ENCODE measurements around the gene CCDC92B. TPM values are rescaled to one million over a fixed set of nuclear protein-coding genes. Genes with fewer than 3 reads are reported as not detected.

CCDC92B gene
- total and polyA plus RNA-seq, 2 of the 4 experiments (the other 2 are of a cell fraction) = not detected

DNA sequence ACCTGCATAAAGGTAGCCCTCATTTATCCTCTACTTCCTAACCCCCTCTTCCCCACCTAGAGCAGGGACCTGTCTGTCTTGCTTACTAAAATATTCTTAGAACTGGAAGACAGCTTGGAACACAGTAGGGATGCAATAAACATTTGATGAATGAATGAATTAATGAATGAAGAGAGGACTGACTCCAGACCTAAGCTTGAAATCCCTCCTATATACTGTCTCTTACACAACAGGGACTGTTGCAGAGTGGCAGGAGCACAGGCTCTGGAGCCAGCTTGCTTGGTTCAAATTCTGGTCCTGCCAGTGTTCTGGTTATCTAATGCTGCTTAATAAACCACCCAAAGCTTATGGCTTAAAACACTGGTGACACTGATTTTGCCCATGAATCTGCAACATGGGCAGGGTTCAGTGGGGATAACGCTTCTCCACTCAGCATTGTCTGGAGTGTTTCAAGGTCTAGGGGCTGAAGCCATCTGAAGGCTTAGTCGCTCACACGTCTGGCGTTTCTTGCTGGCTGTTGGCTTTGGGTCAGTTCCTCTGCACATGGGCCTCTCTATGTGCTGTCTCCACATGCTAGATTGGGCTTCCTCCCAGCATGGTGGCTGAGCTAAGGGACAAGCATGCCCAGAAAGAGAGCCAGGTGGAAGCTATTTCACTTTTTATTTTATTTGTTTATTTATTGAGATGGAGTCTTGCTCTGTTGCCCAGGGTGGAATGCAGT is 34.0 kb upstream of the CCDC92B start:
- no peak overlapping the region for H3K23ac ChIP-seq (ENCODE audit: low read depth, low read length)
- POLR2A ChIA-PET (ENCODE audit: unreplicated experiment) = no interaction called here
- H3K9me3 ChIP-seq (ENCODE audit: control insufficient read depth, insufficient read depth, low read length) = peaks cover 3% of the 10 kb centered on the region
- no peak overlapping the region for H3K4me2 ChIP-seq (ENCODE audit: low read depth, low read length)
- H3K27me3 ChIP-seq (ENCODE audit: control insufficient read depth, insufficient read depth, low read length) = peaks cover 2% of the 10 kb centered on the region; the same call in 1 of the 2 replicates
- no peaks in the 10 kb centered on the region for H4K20me1 ChIP-seq (ENCODE audit: insufficient read depth, low read length)
- no peak overlapping the region for H2BK120ac ChIP-seq (ENCODE audit: low read depth, low read length)
- TF ChIP-seq CEBPB (IDR thresholded peaks at IDR 0.05; ENCODE audit: low read depth, low read length) (no peak), MAZ (IDR thresholded peaks at IDR 0.05; ENCODE audit: borderline replicate concordance, low read depth, low read length) (no peak), SMC3 (IDR thresholded peaks at IDR 0.05; ENCODE audit: low read depth, low read length) (no peak), RCOR1 (IDR thresholded peaks at IDR 0.05; ENCODE audit: insufficient replicate concordance, low read length) (no peak), CHD1 (IDR thresholded peaks at IDR 0.05; ENCODE audit: low read depth, low read length) (no peak), MAFK (IDR thresholded peaks at IDR 0.05; ENCODE audit: low read depth, low read length) (no peak), FOS (IDR thresholded peaks at IDR 0.05; ENCODE audit: low read depth, low read length) (no peak), RFX5 (IDR thresholded peaks at IDR 0.05; ENCODE audit: low read depth, low read length) (no peak), BHLHE40 (IDR thresholded peaks at IDR 0.05; ENCODE audit: low read depth, low read length) (no peak), POLR2A (IDR thresholded peaks at IDR 0.05; ENCODE audit: low read depth, low read length) (no peak), NFE2L2 (IDR thresholded peaks at IDR 0.05; ENCODE audit: low read depth, low read length) (no peak), MXI1 (IDR thresholded peaks at IDR 0.05; ENCODE audit: borderline replicate concordance, low read depth, low read length) (no peak), RAD21 (IDR thresholded peaks at IDR 0.05; ENCODE audit: low read length) (no peak)
- TF ChIP-seq, protein P1, sequence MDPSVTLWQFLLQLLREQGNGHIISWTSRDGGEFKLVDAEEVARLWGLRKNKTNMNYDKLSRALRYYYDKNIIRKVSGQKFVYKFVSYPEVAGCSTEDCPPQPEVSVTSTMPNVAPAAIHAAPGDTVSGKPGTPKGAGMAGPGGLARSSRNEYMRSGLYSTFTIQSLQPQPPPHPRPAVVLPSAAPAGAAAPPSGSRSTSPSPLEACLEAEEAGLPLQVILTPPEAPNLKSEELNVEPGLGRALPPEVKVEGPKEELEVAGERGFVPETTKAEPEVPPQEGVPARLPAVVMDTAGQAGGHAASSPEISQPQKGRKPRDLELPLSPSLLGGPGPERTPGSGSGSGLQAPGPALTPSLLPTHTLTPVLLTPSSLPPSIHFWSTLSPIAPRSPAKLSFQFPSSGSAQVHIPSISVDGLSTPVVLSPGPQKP (IDR thresholded peaks at IDR 0.05; ENCODE audit: borderline replicate concordance, low read depth, low read length) = no peak
- TF ChIP-seq, protein P2, sequence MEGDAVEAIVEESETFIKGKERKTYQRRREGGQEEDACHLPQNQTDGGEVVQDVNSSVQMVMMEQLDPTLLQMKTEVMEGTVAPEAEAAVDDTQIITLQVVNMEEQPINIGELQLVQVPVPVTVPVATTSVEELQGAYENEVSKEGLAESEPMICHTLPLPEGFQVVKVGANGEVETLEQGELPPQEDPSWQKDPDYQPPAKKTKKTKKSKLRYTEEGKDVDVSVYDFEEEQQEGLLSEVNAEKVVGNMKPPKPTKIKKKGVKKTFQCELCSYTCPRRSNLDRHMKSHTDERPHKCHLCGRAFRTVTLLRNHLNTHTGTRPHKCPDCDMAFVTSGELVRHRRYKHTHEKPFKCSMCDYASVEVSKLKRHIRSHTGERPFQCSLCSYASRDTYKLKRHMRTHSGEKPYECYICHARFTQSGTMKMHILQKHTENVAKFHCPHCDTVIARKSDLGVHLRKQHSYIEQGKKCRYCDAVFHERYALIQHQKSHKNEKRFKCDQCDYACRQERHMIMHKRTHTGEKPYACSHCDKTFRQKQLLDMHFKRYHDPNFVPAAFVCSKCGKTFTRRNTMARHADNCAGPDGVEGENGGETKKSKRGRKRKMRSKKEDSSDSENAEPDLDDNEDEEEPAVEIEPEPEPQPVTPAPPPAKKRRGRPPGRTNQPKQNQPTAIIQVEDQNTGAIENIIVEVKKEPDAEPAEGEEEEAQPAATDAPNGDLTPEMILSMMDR (conservative IDR thresholded peaks at IDR 0.05; ENCODE audit: low read depth, low read length) = no peak
- TF ChIP-seq, protein P3, sequence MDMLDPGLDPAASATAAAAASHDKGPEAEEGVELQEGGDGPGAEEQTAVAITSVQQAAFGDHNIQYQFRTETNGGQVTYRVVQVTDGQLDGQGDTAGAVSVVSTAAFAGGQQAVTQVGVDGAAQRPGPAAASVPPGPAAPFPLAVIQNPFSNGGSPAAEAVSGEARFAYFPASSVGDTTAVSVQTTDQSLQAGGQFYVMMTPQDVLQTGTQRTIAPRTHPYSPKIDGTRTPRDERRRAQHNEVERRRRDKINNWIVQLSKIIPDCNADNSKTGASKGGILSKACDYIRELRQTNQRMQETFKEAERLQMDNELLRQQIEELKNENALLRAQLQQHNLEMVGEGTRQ (IDR thresholded peaks at IDR 0.05; ENCODE audit: low read depth, low read length) = no peak
- dilution Hi-C loops (cut with HindIII; ENCODE audit: low sequenced_read_pairs, unreplicated experiment) (no loop called here), intact Hi-C loops (cut with micrococcal nuclease) (no loop called here), in situ Hi-C loops (cut with MboI; ENCODE audit: low sequenced_read_pairs) (no loop called here)
- H3K4me1 ChIP-seq (ENCODE audit: control insufficient read depth, insufficient read depth, low read length) = no peaks in the 10 kb centered on the region
- no peaks in the 10 kb centered on the region for H3K9me1 ChIP-seq (ENCODE audit: insufficient read depth, low read length)
- no peak overlapping the region for H3K27ac ChIP-seq (ENCODE audit: insufficient read depth, low read length)
- H3K9ac ChIP-seq (ENCODE audit: low read depth, low read length) = no peak overlapping the region
- no peak overlapping the region for H2AK9ac ChIP-seq (replicated peaks; ENCODE audit: low read depth, low read length, poor library complexity)
- no TSS peak for BruUV-seq (replicated peaks)
- WGBS, 2 experiments (ENCODE audit: extremely low coverage in 2 of 2, insufficient read length in 1 of 2) = 87% methylated on average over 3 of the region's 4 CpGs; no CpG with 5 or more reads in 1 of the 2 experiments
- H4K91ac ChIP-seq (ENCODE audit: insufficient read depth, low read depth, low read length) = no peak overlapping the region
- DNase-seq = no peak
- CTCF ChIA-PET = interaction anchor here (1.1 kb wide), 1 partner anchor 19 kb away, joined by 3 read pairs; no protein-coding TSS in a partner anchor
- no peak overlapping the region for H2BK5ac ChIP-seq (ENCODE audit: low read depth, low read length, poor library complexity, severe bottlenecking)
- H3K56ac ChIP-seq (ENCODE audit: extremely low read depth, insufficient read depth, low read length) = no peak overlapping the region
- ATAC-seq (ENCODE audit: low read depth) = no peak
- H3K4ac ChIP-seq (ENCODE audit: low read depth, low read length) = no peak overlapping the region
- H2AFZ ChIP-seq (replicated peaks; ENCODE audit: low read length, poor library complexity) = no peak overlapping the region
- no peaks in the 10 kb centered on the region for H3K79me1 ChIP-seq (ENCODE audit: low read depth in 1 of 2, low read length in 2 of 2)
- no peak overlapping the region for H4K8ac ChIP-seq (ENCODE audit: low read depth in 2 of 2, low read length in 2 of 2)
- no peak overlapping the region for H3K18ac ChIP-seq (ENCODE audit: low read depth, low read length)
- H2BK20ac ChIP-seq (ENCODE audit: low read depth, low read length) = no peak overlapping the region
- no peak overlapping the region for H3K14ac ChIP-seq (replicated peaks; ENCODE audit: low read depth, low read length)
- no peaks in the 10 kb centered on the region for H3K36me3 ChIP-seq (ENCODE audit: control insufficient read depth, insufficient read depth, low read length)
- no peak overlapping the region for H4K5ac ChIP-seq (ENCODE audit: low read depth, low read length)
- no peak overlapping the region for H2AK5ac ChIP-seq (ENCODE audit: low read depth, low read length)
- H2BK15ac ChIP-seq (ENCODE audit: low read depth, low read length) = no peak overlapping the region
- no peak overlapping the region for H3K4me3 ChIP-seq (ENCODE audit: insufficient read depth, low read depth, low read length)

All from IMR-90 (cell line).